ENCODE results near the gene SERGEF.

Gene SERGEF

DNA sequence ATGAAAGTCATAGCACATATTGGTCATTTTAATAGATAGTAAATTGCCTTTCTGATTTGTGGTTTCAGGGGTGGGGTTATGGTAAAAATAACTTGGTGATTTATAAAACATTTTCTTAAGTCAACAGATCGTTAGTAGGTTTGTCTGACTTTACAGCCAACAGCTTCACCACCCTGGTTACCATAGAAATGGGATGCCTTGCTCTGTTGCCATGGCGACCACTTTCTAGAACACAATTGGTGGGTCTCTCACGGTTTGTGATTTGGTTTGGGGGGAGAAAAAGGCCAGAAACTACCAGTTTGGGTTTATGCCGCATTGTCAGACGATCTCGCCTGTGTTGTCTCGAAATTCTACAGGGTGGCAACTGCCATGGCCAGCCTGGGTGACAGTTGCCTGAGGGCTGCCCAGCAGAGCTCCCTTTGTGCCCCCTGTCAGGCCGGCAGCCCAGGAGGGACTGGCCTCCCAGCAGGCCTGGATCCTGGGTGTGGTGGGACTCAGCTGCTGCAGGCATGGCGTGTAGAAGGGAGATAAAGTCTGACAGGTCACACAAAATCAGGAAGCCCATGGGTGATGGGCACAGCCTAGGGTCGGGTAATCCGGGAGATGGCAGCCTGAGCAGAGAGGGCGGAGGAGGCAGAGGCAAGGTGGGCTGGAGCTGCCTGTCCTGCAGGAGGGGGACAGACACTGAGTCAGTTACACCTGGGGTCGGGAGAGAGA, 247.3 kb downstream of the SERGEF start:
- Histone ChIP-seq H3K4me1 (ENCODE audit: low read length) (no peaks in the 10 kb centered on the region), H3K4me2 (ENCODE audit: low read depth, low read length) (no peak overlapping the region), H3K9me2 (replicated peaks; ENCODE audit: insufficient read depth, low read length) (no peaks in the 10 kb centered on the region), H3F3A (ENCODE audit: insufficient read depth, low read length) (no peaks in the 10 kb centered on the region), H4K20me1 (ENCODE audit: insufficient read depth, low read length) (no peaks in the 10 kb centered on the region), H3K9ac (ENCODE audit: low read length) (no peak overlapping the region), H3K9me3 (replicated peaks; ENCODE audit: insufficient read depth, low read length) (no peaks in the 10 kb centered on the region), H3K27ac (ENCODE audit: low read length) (no peak overlapping the region), H2AFZ (ENCODE audit: low read length) (no peak overlapping the region), H3K4me3 (ENCODE audit: low read length) (no peak overlapping the region), H3K27me3 (replicated peaks; ENCODE audit: insufficient read depth, low read length) (no peaks in the 10 kb centered on the region; the same call in 1 of the 2 replicates), H3K79me2 (ENCODE audit: low read length) (no peaks in the 10 kb centered on the region), H3K36me3 (replicated peaks; ENCODE audit: insufficient read depth, low read length) (no peaks in the 10 kb centered on the region)
- no peak for DNase-seq
- TF ChIP-seq EZH2 (optimal IDR thresholded peaks at IDR 0.05; ENCODE audit: low read depth, low read length) (no peak), EZH2phosphoT487 (IDR thresholded peaks at IDR 0.05; ENCODE audit: low read length) (no peak)
- TF ChIP-seq, protein P1, sequence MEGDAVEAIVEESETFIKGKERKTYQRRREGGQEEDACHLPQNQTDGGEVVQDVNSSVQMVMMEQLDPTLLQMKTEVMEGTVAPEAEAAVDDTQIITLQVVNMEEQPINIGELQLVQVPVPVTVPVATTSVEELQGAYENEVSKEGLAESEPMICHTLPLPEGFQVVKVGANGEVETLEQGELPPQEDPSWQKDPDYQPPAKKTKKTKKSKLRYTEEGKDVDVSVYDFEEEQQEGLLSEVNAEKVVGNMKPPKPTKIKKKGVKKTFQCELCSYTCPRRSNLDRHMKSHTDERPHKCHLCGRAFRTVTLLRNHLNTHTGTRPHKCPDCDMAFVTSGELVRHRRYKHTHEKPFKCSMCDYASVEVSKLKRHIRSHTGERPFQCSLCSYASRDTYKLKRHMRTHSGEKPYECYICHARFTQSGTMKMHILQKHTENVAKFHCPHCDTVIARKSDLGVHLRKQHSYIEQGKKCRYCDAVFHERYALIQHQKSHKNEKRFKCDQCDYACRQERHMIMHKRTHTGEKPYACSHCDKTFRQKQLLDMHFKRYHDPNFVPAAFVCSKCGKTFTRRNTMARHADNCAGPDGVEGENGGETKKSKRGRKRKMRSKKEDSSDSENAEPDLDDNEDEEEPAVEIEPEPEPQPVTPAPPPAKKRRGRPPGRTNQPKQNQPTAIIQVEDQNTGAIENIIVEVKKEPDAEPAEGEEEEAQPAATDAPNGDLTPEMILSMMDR (IDR thresholded peaks at IDR 0.05; ENCODE audit: low read length) = no peak

DNA sequence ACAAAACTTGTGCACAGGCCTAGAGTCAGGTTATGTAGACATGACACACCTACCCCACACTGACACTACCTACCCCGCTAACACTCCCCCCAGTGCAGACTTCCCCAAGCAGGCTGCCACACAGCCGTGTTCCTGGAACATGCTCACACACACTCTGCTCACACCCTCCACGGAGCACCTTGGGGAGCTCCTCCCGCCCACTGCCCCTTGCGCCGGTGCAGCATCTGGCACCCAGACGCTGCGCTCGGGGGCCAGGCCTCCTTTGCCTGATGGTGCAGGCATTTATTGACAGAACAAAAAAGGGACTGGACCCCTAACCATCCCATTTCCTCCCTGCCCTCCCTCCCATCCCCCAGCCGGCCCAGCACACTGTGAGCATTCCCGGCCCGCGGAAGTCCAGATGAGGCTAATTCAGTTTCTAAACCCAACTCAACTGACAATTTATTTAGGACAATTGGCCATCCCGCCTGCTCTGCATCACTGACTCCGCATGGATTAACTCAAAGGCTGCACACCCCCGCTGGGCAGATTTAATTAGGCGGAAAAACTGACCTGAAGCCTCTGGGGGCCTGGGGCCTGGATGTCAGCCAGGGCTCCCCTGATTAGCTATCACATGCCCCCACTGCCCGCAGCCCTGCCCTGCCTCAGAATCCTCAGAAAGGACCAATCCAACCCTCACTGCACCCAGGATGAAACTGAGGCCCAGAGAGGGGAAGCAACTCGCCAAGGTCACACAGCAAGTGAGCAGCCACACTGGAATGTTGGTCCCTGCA, 248.2 kb downstream of the SERGEF start:
- no peak overlapping the region for H3K9ac ChIP-seq (ENCODE audit: low read length)
- no peaks in the 10 kb centered on the region for H3K4me1 ChIP-seq (ENCODE audit: low read length)
- no peaks in the 10 kb centered on the region for H4K20me1 ChIP-seq (ENCODE audit: insufficient read depth, low read length)
- no peak overlapping the region for H3K4me3 ChIP-seq (ENCODE audit: low read length)
- H3K36me3 ChIP-seq (replicated peaks; ENCODE audit: insufficient read depth, low read length) = no peaks in the 10 kb centered on the region
- no peaks in the 10 kb centered on the region for H3K9me2 ChIP-seq (replicated peaks; ENCODE audit: insufficient read depth, low read length)
- H3K27me3 ChIP-seq (replicated peaks; ENCODE audit: insufficient read depth, low read length) = no peaks in the 10 kb centered on the region; the same call in 1 of the 2 replicates
- DNase-seq = no peak
- no peak overlapping the region for H2AFZ ChIP-seq (ENCODE audit: low read length)
- H3K79me2 ChIP-seq (ENCODE audit: low read length) = no peaks in the 10 kb centered on the region
- no peak overlapping the region for H3K4me2 ChIP-seq (ENCODE audit: low read depth, low read length)
- no peak overlapping the region for H3K27ac ChIP-seq (ENCODE audit: low read length)
- H3F3A ChIP-seq (ENCODE audit: insufficient read depth, low read length) = no peaks in the 10 kb centered on the region
- no peaks in the 10 kb centered on the region for H3K9me3 ChIP-seq (replicated peaks; ENCODE audit: insufficient read depth, low read length)
- TF ChIP-seq, protein P1 (IDR thresholded peaks at IDR 0.05; ENCODE audit: low read length) = no peak
- TF ChIP-seq EZH2phosphoT487 (IDR thresholded peaks at IDR 0.05; ENCODE audit: low read length) (no peak), EZH2 (optimal IDR thresholded peaks at IDR 0.05; ENCODE audit: low read depth, low read length) (no peak)

DNA sequence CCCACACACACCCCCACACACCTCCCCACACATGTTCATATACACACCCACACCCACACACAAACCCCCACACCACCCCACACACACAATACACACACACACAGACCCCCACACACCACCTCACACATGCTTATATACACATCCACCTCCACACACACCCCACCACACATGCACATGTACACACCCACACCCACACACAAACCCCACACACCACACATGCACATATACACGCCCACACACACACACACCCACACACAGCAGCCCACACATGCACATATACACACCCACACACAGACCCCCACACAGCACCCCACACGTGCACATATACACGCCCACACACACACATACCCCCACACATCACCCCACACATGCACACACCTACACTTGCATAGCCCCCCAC, 249.1 kb downstream of the SERGEF start:
- Histone ChIP-seq H3K27me3 (replicated peaks; ENCODE audit: insufficient read depth, low read length) (no peaks in the 10 kb centered on the region; the same call in 1 of the 2 replicates), H3K9ac (ENCODE audit: low read length) (no peak overlapping the region), H3F3A (ENCODE audit: insufficient read depth, low read length) (no peaks in the 10 kb centered on the region), H3K4me1 (ENCODE audit: low read length) (no peaks in the 10 kb centered on the region), H3K9me2 (replicated peaks; ENCODE audit: insufficient read depth, low read length) (no peaks in the 10 kb centered on the region), H3K9me3 (replicated peaks; ENCODE audit: insufficient read depth, low read length) (no peaks in the 10 kb centered on the region), H3K36me3 (replicated peaks; ENCODE audit: insufficient read depth, low read length) (no peaks in the 10 kb centered on the region), H3K4me2 (ENCODE audit: low read depth, low read length) (no peak overlapping the region), H4K20me1 (ENCODE audit: insufficient read depth, low read length) (no peaks in the 10 kb centered on the region), H2AFZ (ENCODE audit: low read length) (no peak overlapping the region), H3K79me2 (ENCODE audit: low read length) (no peaks in the 10 kb centered on the region), H3K4me3 (ENCODE audit: low read length) (no peak overlapping the region), H3K27ac (ENCODE audit: low read length) (no peak overlapping the region)
- no peak for DNase-seq
- TF ChIP-seq EZH2phosphoT487 (IDR thresholded peaks at IDR 0.05; ENCODE audit: low read length) (no peak), EZH2 (optimal IDR thresholded peaks at IDR 0.05; ENCODE audit: low read depth, low read length) (no peak)
- TF ChIP-seq, protein P1 (IDR thresholded peaks at IDR 0.05; ENCODE audit: low read length) = no peak
